HCT116 (cell line): Measurements from ENCODE around the gene TMEM151A. TPM values are rescaled to one million over a fixed set of nuclear protein-coding genes. Genes with fewer than 3 reads are reported as not detected.

Source experiments
- ATAC-seq: fragments of 200-7000 bp; cut with Tn5 transposase; 2 replicates; pipeline ENCODE4 v1.9.1; 2020; ENCODE audit warnings: mild to moderate bottlenecking, moderate library complexity
- BruUV-seq: library from RNA; stranded (reverse); fragments of 400-500 nt; replicated peaks from 2 replicates; lab custom pipeline; 2021; lab: Mats Ljungman, UMichigan
- CTCF ChIA-PET: fragments of 300-600 bp; sonication (Branson Sonifier 250); formaldehyde crosslinking; loops from one replicate; lab custom pipeline; 2021; ENCODE audit warnings: antibody characterized with exemption; lab: Charles Lee
- POLR2A ChIA-PET: fragments of 300-600, 350-600 bp; sonication (Branson Sonifier 250); formaldehyde crosslinking; loops from one replicate; lab custom pipeline; 2021; ENCODE audit warnings: antibody characterized with exemption; lab: Charles Lee
- RAD21 ChIA-PET, 2 experiments: fragments of 300-600 bp; sonication (Branson Sonifier 250); formaldehyde crosslinking; loops; one replicate each; lab custom pipeline; 2023; ENCODE audit warnings: low total read pairs in 2 of 2; ENCODE audit not compliant: uncharacterized antibody in 2 of 2, unreplicated experiment in 2 of 2, low non-redundant PET in 1 of 2; lab: Charles Lee
- DNase-seq: peaks from one replicate; pipeline ENCODE4 v3.0.0-alpha.2; 2010; ENCODE audit warnings: low read depth, low spot score
- H2AFZ ChIP-seq: fragments of 200-600 bp; shearing (Covaris generic), sonication (generic); 2 replicates; pipeline ENCODE4 v1.6.1; 2017; ENCODE audit warnings: low read depth, mixed run types, mixed read lengths, antibody characterized with exemption, low read length; ENCODE audit not compliant: poor library complexity, severe bottlenecking
- H3K27ac ChIP-seq: 2 replicates; pipeline ENCODE4 v1.5.1; 2012; ENCODE audit warnings: low read depth, low read length
- H3K27me3 ChIP-seq: fragments of 200-600 bp; sonication (generic); 2 replicates; pipeline ENCODE4 v1.6.1; 2016; ENCODE audit warnings: mixed run types, low read length, mixed read lengths; ENCODE audit not compliant: insufficient read depth
- H3K36me3 ChIP-seq, 2 experiments: fragments of 200-500 bp in 1 of 2; fragments of 200-600 bp in 1 of 2; sonication (Bioruptor generic) in 1 of 2; sonication (generic) in 1 of 2; 2 replicates each; pipeline versions ENCODE4 v1.5.1 to v1.6.1; 2014 to 2016; ENCODE audit warnings: low read length in 2 of 2, inconsistent platforms in 1 of 2, mixed read lengths in 1 of 2, mixed run types in 1 of 2; ENCODE audit not compliant: insufficient read depth in 2 of 2, control insufficient read depth in 1 of 2
- H3K4me1 ChIP-seq, 2 experiments: fragments of 200-600 bp in 1 of 2; sonication (generic) in 1 of 2; 2 replicates each; pipeline versions ENCODE4 v1.5.1 to v1.6.1; 2012 to 2017; ENCODE audit warnings: low read length in 2 of 2, inconsistent platforms in 1 of 2, mild to moderate bottlenecking in 1 of 2, mixed read lengths in 1 of 2, mixed run types in 1 of 2, moderate library complexity in 1 of 2; ENCODE audit not compliant: insufficient read depth in 2 of 2, control insufficient read depth in 1 of 2
- H3K4me2 ChIP-seq: fragments of 200-600 bp; sonication (generic); 2 replicates; pipeline ENCODE4 v1.6.1; 2017; ENCODE audit warnings: mixed run types, low read length, mixed read lengths
- H3K4me3 ChIP-seq, 2 experiments: fragments of 200-600 bp in 1 of 2; sonication (generic) in 1 of 2; replicated peaks in 1 of 2; 2 replicates each; pipeline ENCODE4 v1.5.1; 2011 to 2016; ENCODE audit warnings: low read length in 2 of 2, control low read depth in 1 of 2, low read depth in 1 of 2, mild to moderate bottlenecking in 1 of 2, mixed read lengths in 1 of 2, mixed run types in 1 of 2
- H3K79me2 ChIP-seq: fragments of 200-600 bp; sonication (generic); 2 replicates; pipeline ENCODE4 v1.6.1; 2017; ENCODE audit warnings: mild to moderate bottlenecking, mixed run types, low read length, moderate library complexity, mixed read lengths; ENCODE audit not compliant: insufficient read depth
- H3K9ac ChIP-seq: fragments of 200-600 bp; sonication (generic); 2 replicates; pipeline ENCODE4 v1.6.1; 2016; ENCODE audit warnings: low read length, mixed read lengths
- H3K9me2 ChIP-seq: fragments of 200-600 bp; sonication (generic), shearing (Covaris generic); 2 replicates; pipeline ENCODE4 v1.6.1; 2017; ENCODE audit warnings: mixed run types, mild to moderate bottlenecking, moderate library complexity; ENCODE audit not compliant: insufficient read depth
- H3K9me3 ChIP-seq, 2 experiments: fragments of 200-500 bp in 1 of 2; fragments of 200-600 bp in 1 of 2; sonication (Bioruptor generic) in 1 of 2; sonication (generic) in 1 of 2; 2 replicates each; pipeline ENCODE4 v1.6.1; 2014 to 2017; ENCODE audit warnings: low read length in 2 of 2, mixed read lengths in 2 of 2, inconsistent platforms in 1 of 2, low read depth in 1 of 2, mild to moderate bottlenecking in 1 of 2, mixed run types in 1 of 2, moderate library complexity in 1 of 2; ENCODE audit not compliant: control insufficient read depth in 1 of 2, insufficient read depth in 1 of 2
- H4K20me1 ChIP-seq: fragments of 200-600 bp; sonication (generic), shearing (Covaris generic); 2 replicates; pipeline ENCODE4 v1.6.1; 2017; ENCODE audit warnings: mixed run types, mild to moderate bottlenecking, moderate library complexity; ENCODE audit not compliant: insufficient read depth
- ATF3 ChIP-seq: IDR thresholded peaks from 2 replicates; pipeline ENCODE4 v1.6.1; 2012
- CEBPB ChIP-seq: IDR thresholded peaks from 2 replicates; pipeline ENCODE4 v1.6.1; 2012; ENCODE audit warnings: low read depth
- CTCF ChIP-seq, 3 experiments: fragments of 200-600 bp in 1 of 3; sonication (generic) in 1 of 3; IDR thresholded peaks in 2 of 3; conservative IDR thresholded peaks in 1 of 3; 2 replicates each; pipeline ENCODE4 v1.5.1; 2012 to 2017; ENCODE audit warnings: low read depth in 2 of 3, low read length in 2 of 3, antibody characterized with exemption in 1 of 3, borderline replicate concordance in 1 of 3, control low read depth in 1 of 3, mild to moderate bottlenecking in 1 of 3, mixed read lengths in 1 of 3, mixed run types in 1 of 3, moderate library complexity in 1 of 3; ENCODE audit not compliant: insufficient read depth in 1 of 3
- EGR1 ChIP-seq: IDR thresholded peaks from 2 replicates; pipeline ENCODE4 v1.6.1; 2012; ENCODE audit warnings: low read depth
- ELF1 ChIP-seq: IDR thresholded peaks from 2 replicates; pipeline ENCODE4 v1.6.1; 2012; ENCODE audit warnings: low read depth, borderline replicate concordance
- EZH2 ChIP-seq: fragments of 200-600 bp; sonication (generic); IDR thresholded peaks from 2 replicates; pipeline ENCODE4 v1.6.1; 2017; ENCODE audit warnings: antibody characterized with exemption, mixed run types
- EZH2phosphoT487 ChIP-seq: fragments of 200-600 bp; IDR thresholded peaks from 2 replicates; pipeline ENCODE4 v1.6.1; 2018; ENCODE audit warnings: antibody characterized with exemption, borderline replicate concordance
- FOSL1 ChIP-seq: IDR thresholded peaks from 2 replicates; pipeline ENCODE4 v1.6.1; 2012; ENCODE audit warnings: low read depth
- MAX ChIP-seq: IDR thresholded peaks from 2 replicates; pipeline ENCODE4 v1.6.1; 2012
- POLR2A ChIP-seq: IDR thresholded peaks from 2 replicates; pipeline ENCODE4 v1.7.0; 2011; ENCODE audit warnings: borderline replicate concordance; ENCODE audit not compliant: insufficient read depth, insufficient read length; ENCODE audit errors: extremely low read depth
- POLR2AphosphoS5 ChIP-seq: IDR thresholded peaks from 2 replicates; pipeline ENCODE4 v1.6.1; 2011; ENCODE audit warnings: mild to moderate bottlenecking, low read depth, low read length, moderate library complexity
- RAD21 ChIP-seq: IDR thresholded peaks from 2 replicates; pipeline ENCODE4 v1.6.1; 2012; ENCODE audit warnings: low read depth, mild to moderate bottlenecking
- REST ChIP-seq: IDR thresholded peaks from 2 replicates; pipeline ENCODE4 v1.6.1; 2012; ENCODE audit warnings: low read depth
- SIN3A ChIP-seq: IDR thresholded peaks from 2 replicates; pipeline ENCODE4 v1.6.1; 2012; ENCODE audit warnings: low read depth
- SP1 ChIP-seq: IDR thresholded peaks from 2 replicates; pipeline ENCODE4 v1.6.1; 2012; ENCODE audit warnings: low read depth
- SRF ChIP-seq: IDR thresholded peaks from 2 replicates; pipeline ENCODE4 v1.6.1; 2012; ENCODE audit warnings: low read depth
- TCF7L2 ChIP-seq: IDR thresholded peaks from 2 replicates; pipeline ENCODE4 v1.7.0; 2011; ENCODE audit warnings: borderline replicate concordance, inconsistent platforms; ENCODE audit not compliant: insufficient read depth, insufficient read length; ENCODE audit errors: extremely low read depth
- YY1 ChIP-seq: IDR thresholded peaks from 2 replicates; pipeline ENCODE4 v1.6.1; 2011; ENCODE audit warnings: low read length, low read depth, moderate library complexity, mild to moderate bottlenecking; ENCODE audit not compliant: insufficient replicate concordance; ENCODE audit errors: extremely low read depth
- ZFX ChIP-seq: fragments of 450-650 bp; IDR thresholded peaks from 2 replicates; pipeline ENCODE4 v1.6.1; 2017
- ZNF274 ChIP-seq: fragments of 200-500 bp; sonication (Bioruptor generic); IDR thresholded peaks from 2 replicates; pipeline ENCODE4 v1.6.1; 2014; ENCODE audit warnings: mild to moderate bottlenecking, low read depth, low read length, inconsistent platforms
- intact Hi-C: fragments of 100-400 bp; cut with micrococcal nuclease; formaldehyde crosslinking; loops from 2 replicates; pipeline ENCODE4 v1.10.0; 2022
- total RNA-seq: library from RNA; stranded (reverse); gene quantifications from one replicate; pipeline ENCODE4 v1.2.1, GENCODE V29; 2021; ENCODE audit not compliant: unreplicated experiment

The TMEM151A gene
- total RNA-seq, 1 experiment from 2014 or later: 5.9 TPM

GRCh38 chr11:66267039-66267378 is 24.7 kb upstream of the TMEM151A start (continued):
- TF ChIP-seq ATF3 (no peak), SP1 (no peak), SRF (no peak), YY1 (no peak), ZNF274 (no peak), POLR2AphosphoS5 (no peak), SIN3A (no peak), RAD21 (no peak)
- TF ChIP-seq, all 23 proteins: peak for 0

- DNase-seq: peak; percentile 69
- RAD21 ChIA-PET: no interaction called here
- H3K36me3 ChIP-seq: peaks cover 12 to 14% of the 10 kb centered on the region in 2 experiments; a peak in 3 of 4 replicates
- TF ChIP-seq ELF1 (no peak), REST (no peak), POLR2A (peak; percentile 15), ZFX (peak; percentile 55), CEBPB (no peak), EZH2 (no peak), EZH2phosphoT487 (no peak), FOSL1 (no peak), EGR1 (no peak), RAD21 (no peak), POLR2AphosphoS5 (peak; percentile 48; the same call in 1 of the 2 replicates), MAX (no peak), TCF7L2 (no peak), CTCF (IDR thresholded peaks at IDR 0.05 in 2 of 3, conservative IDR thresholded peaks at IDR 0.05 in 1 of 3; ENCODE audit: borderline replicate concordance in 1 of 3, insufficient read depth in 1 of 3, low read depth in 2 of 3, low read length in 2 of 3) (0 out of 6 replicates have a peak, but pooled peaks of 1 of the 3 experiments have one; percentile 16)
Measured at GRCh38 chr11:66267379-66268243, 24.1 kb upstream of the TMEM151A start.

More at GRCh38 chr11:66267379-66268243, 24.1 kb upstream of the TMEM151A start:
- H3K9me3 ChIP-seq: no peaks in the 10 kb centered on the region
- peaks cover 31% of the 10 kb centered on the region for H3K79me2 ChIP-seq
- H3K9ac ChIP-seq: peak overlapping the region; percentile 85
- peak overlapping the region; percentile 69 for H3K27ac ChIP-seq
- intact Hi-C loops: no loop called here
- ChIA-PET CTCF (interaction anchor here (0.5 to 2.6 kb wide), 6 partner anchors 12 to 118 kb away, joined by 3 to 9 read pairs (median 6); partner anchors contain the start of gene YIF1A), POLR2A (interaction anchor here (0.6 to 2.3 kb wide), 7 partner anchors 13 to 1781 kb away, joined by 3 to 18 read pairs (median 4); partner anchors contain the start of genes MRPL11 and YIF1A)
- no peaks in the 10 kb centered on the region for H4K20me1 ChIP-seq
- peaks cover 6 to 26% of the 10 kb centered on the region in 2 experiments for H3K4me1 ChIP-seq
- BruUV-seq: TSS peak; percentile 84
- no peaks in the 10 kb centered on the region for H3K27me3 ChIP-seq
- no peak overlapping the region for H2AFZ ChIP-seq
- H3K9me2 ChIP-seq: no peaks in the 10 kb centered on the region
- peak overlapping the region; percentile 93 to 99 for H3K4me3 ChIP-seq
- ATAC-seq: peak; percentile 74
- peak overlapping the region; percentile 70 for H3K4me2 ChIP-seq
